Activated CD8-positive, alpha-beta T cell treated with anti-CD3 and anti-CD28 coated beads for 36 hours (primary cell): ENCODE measurements around the gene ZFYVE28. TPM values are rescaled to one million over a fixed set of nuclear protein-coding genes. Genes with fewer than 3 reads are reported as not detected.
"Not testable (repeated sequence)": the region's sequence is repeated elsewhere in the genome, so short reads cannot be mapped to it uniquely, and the experiment has no call there.

ENCODE experiments used
- ATAC-seq: fragments of 200-7000 bp; cut with Tn5 transposase; one replicate; pipeline ENCODE4 v1.10.0; 2021; ENCODE audit warnings: mild to moderate bottlenecking, moderate library complexity
- CTCF ChIA-PET: fragments of 350-600 bp; sonication (Branson Sonifier 250); formaldehyde crosslinking; loops from one replicate; lab custom pipeline; 2021; ENCODE audit warnings: antibody characterized with exemption; lab: Charles Lee
- POLR2A ChIA-PET: fragments of 350-600 bp; sonication (Branson Sonifier 250); formaldehyde crosslinking; loops from one replicate; lab custom pipeline; 2021; ENCODE audit warnings: antibody characterized with exemption; lab: Charles Lee
- DNase-seq: peaks from one replicate; pipeline ENCODE4 v3.0.0-alpha.2; 2020
- H3K27ac Mint-ChIP-seq: one replicate; pipeline ENCODE4 v1.8.0; 2021; ENCODE audit warnings: mild to moderate bottlenecking, mixed read lengths
- H3K27me3 Mint-ChIP-seq: one replicate; pipeline ENCODE4 v1.8.0; 2021; ENCODE audit warnings: mixed read lengths
- H3K36me3 Mint-ChIP-seq: one replicate; pipeline ENCODE4 v1.8.0; 2021; ENCODE audit warnings: low read depth, mixed read lengths
- H3K4me1 Mint-ChIP-seq: one replicate; pipeline ENCODE4 v1.8.0; 2021; ENCODE audit warnings: low read depth, mixed read lengths
- H3K4me3 Mint-ChIP-seq: one replicate; pipeline ENCODE4 v1.8.0; 2021; ENCODE audit warnings: mild to moderate bottlenecking, moderate library complexity, mixed read lengths
- H3K9me3 Mint-ChIP-seq: one replicate; pipeline ENCODE4 v1.8.0; 2021; ENCODE audit warnings: mixed read lengths
- CTCF ChIP-seq: fragments of 200-600 bp; IDR thresholded peaks from one replicate; pipeline ENCODE4 v1.8.0; 2022; ENCODE audit warnings: antibody characterized with exemption, mild to moderate bottlenecking
- intact Hi-C: fragments of 100-400 bp; cut with micrococcal nuclease; formaldehyde crosslinking; loops from one replicate; pipeline ENCODE4 v1.10.0; 2022
- total RNA-seq, 2 experiments: library from RNA; stranded (reverse); gene quantifications; one replicate each; pipeline ENCODE4 v1.2.3, GENCODE V29; 2021

The ZFYVE28 gene
- total RNA-seq, 2 experiments from 2014 or later: 4.9 to 7.0 TPM

- intact Hi-C loops: no loop called here
- H3K27ac Mint-ChIP-seq: no peak overlapping the region
- ChIA-PET CTCF (no interaction called here), POLR2A (interaction anchor here (1.0 kb wide), 1 partner anchor 11 kb away, joined by 3 read pairs; no protein-coding TSS in a partner anchor)
- no peaks in the 10 kb centered on the region for H3K27me3 Mint-ChIP-seq
- H3K4me3 Mint-ChIP-seq: no peak overlapping the region
- no peaks in the 10 kb centered on the region for H3K9me3 Mint-ChIP-seq
- TF ChIP-seq CTCF: no peak
- ATAC-seq (no peak), DNase-seq (no peak)
- H3K4me1 Mint-ChIP-seq: peaks cover 3% of the 10 kb centered on the region
- no peaks in the 10 kb centered on the region for H3K36me3 Mint-ChIP-seq
These were observed 142.7 kb downstream of the ZFYVE28 start for GRCh38 chr4:2275546-2276251.

- ATAC-seq, DNase-seq, H3K27me3 Mint-ChIP-seq, CTCF ChIA-PET, H3K36me3 Mint-ChIP-seq, H3K9me3 Mint-ChIP-seq, intact Hi-C loops, H3K4me3 Mint-ChIP-seq, H3K4me1 Mint-ChIP-seq, H3K27ac Mint-ChIP-seq, POLR2A ChIA-PET: not testable (repeated sequence)
These were observed 143.4 kb downstream of the ZFYVE28 start for GRCh38 chr4:2275044-2275397.

- no peaks in the 10 kb centered on the region for H3K27me3 Mint-ChIP-seq
- CTCF ChIA-PET: no interaction called here
- H3K9me3 Mint-ChIP-seq: no peaks in the 10 kb centered on the region
These were observed 144.0 kb downstream of the ZFYVE28 start for GRCh38 chr4:2274320-2275043.

GRCh38 chr4:2273657-2274319 lies 144.7 kb downstream of the ZFYVE28 start:
- ChIA-PET CTCF (interaction anchor here (1.4 kb wide), 1 partner anchor 120 kb away, joined by 3 read pairs; no protein-coding TSS in a partner anchor), POLR2A (interaction anchor here (0.8 kb wide), 1 partner anchor 10 kb away, joined by 3 read pairs; no protein-coding TSS in a partner anchor)
- Mint-ChIP-seq H3K9me3 (no peaks in the 10 kb centered on the region), H3K36me3 (no peaks in the 10 kb centered on the region), H3K27me3 (no peaks in the 10 kb centered on the region), H3K27ac (no peak overlapping the region), H3K4me1 (no peaks in the 10 kb centered on the region), H3K4me3 (no peak overlapping the region)
- no peak for TF ChIP-seq CTCF
- ATAC-seq (no peak), DNase-seq (no peak)
- intact Hi-C loops: no loop called here

More at GRCh38 chr4:2274320-2275043, 144.0 kb downstream of the ZFYVE28 start:
- intact Hi-C loops: no loop called here
- Mint-ChIP-seq H3K36me3 (no peaks in the 10 kb centered on the region), H3K4me1 (no peaks in the 10 kb centered on the region), H3K4me3 (no peak overlapping the region), H3K27ac (no peak overlapping the region)
- POLR2A ChIA-PET: interaction anchor here (0.8 kb wide), 1 partner anchor 9 kb away, joined by 3 read pairs; no protein-coding TSS in a partner anchor
- TF ChIP-seq CTCF: no peak
- ATAC-seq (no peak), DNase-seq (no peak)

- H3K4me3 Mint-ChIP-seq: no peak overlapping the region
- no peak overlapping the region for H3K27ac Mint-ChIP-seq
- POLR2A ChIA-PET: no interaction called here
- no peak for TF ChIP-seq CTCF
- intact Hi-C loops: no loop called here
- no peaks in the 10 kb centered on the region for H3K4me1 Mint-ChIP-seq
- CTCF ChIA-PET: interaction anchor here (1.4 kb wide), 1 partner anchor 120 kb away, joined by 3 read pairs; no protein-coding TSS in a partner anchor
- DNase-seq (no peak), ATAC-seq (no peak)
- no peaks in the 10 kb centered on the region for H3K9me3 Mint-ChIP-seq
- H3K36me3 Mint-ChIP-seq: no peaks in the 10 kb centered on the region
- H3K27me3 Mint-ChIP-seq: no peaks in the 10 kb centered on the region
These were observed 145.2 kb downstream of the ZFYVE28 start for GRCh38 chr4:2273221-2273620.
